HepG2 (cell line): ENCODE data around the gene COMMD10. TPM values are rescaled to one million over a fixed set of nuclear protein-coding genes. Genes with fewer than 3 reads are reported as not detected.

ENCODE experiments used
- ATAC-seq: fragments of 200-7000 bp; cut with Tn5 transposase; 3 replicates; pipeline ENCODE4 v1.9.1; 2020; ENCODE audit warnings: mild to moderate bottlenecking, moderate library complexity
- Bru-seq: library from RNA; stranded (reverse); fragments of 400-500 nt; gene quantifications from one replicate; lab custom pipeline; 2021; lab: Mats Ljungman, UMichigan
- BruChase-seq, 2 experiments: library from RNA; stranded (reverse); fragments of 400-500 nt; gene quantifications; one replicate each; lab custom pipeline; 2021; lab: Mats Ljungman, UMichigan
- BruUV-seq: library from RNA; stranded (reverse); fragments of 400-500 nt; replicated peaks from 2 replicates; lab custom pipeline; 2021; lab: Mats Ljungman, UMichigan
- CTCF ChIA-PET: fragments of 300-600 bp; formaldehyde crosslinking; extraction: SDS; loops from one replicate; lab custom pipeline; 2021; ENCODE audit warnings: low total read pairs, inconsistent platforms, low intra/inter-chr PET ratio; lab: Yijun Ruan, JAX
- POLR2A ChIA-PET: fragments of 350-600 bp; sonication (Branson Sonifier 250); formaldehyde crosslinking; loops from one replicate; lab custom pipeline; 2020; ENCODE audit warnings: antibody characterized with exemption, inconsistent platforms; lab: Yijun Ruan, JAX
- DNase-seq: peaks from one replicate; pipeline ENCODE4 v3.0.0-alpha.2; 2015; ENCODE audit warnings: low spot score
- FAIRE-seq: peaks from 3 replicates; lab custom pipeline; 2011; peaks lifted over from hg19 to GRCh38; lab: Jason Lieb, UNC
- H2AFZ ChIP-seq: one replicate; pipeline ENCODE4 v1.6.1; 2011; ENCODE audit warnings: low read length, inconsistent platforms
- H3K27ac ChIP-seq: fragments of 300-600 bp; 3 replicates; pipeline ENCODE4 v1.8.0; 2011; ENCODE audit warnings: mixed run types, mild to moderate bottlenecking, mixed read lengths, low read length, inconsistent platforms; ENCODE audit not compliant: insufficient read depth; ENCODE audit errors: extremely low read length
- H3K27me3 ChIP-seq, 2 experiments: fragments of 200-600 bp in 1 of 2; 2 replicates in 1 of 2; 3 replicates in 1 of 2; pipeline versions ENCODE4 v1.6.0 to v1.8.0; 2011; ENCODE audit warnings: low read length in 2 of 2, mild to moderate bottlenecking in 2 of 2, moderate library complexity in 2 of 2, inconsistent platforms in 1 of 2; ENCODE audit not compliant: insufficient read depth in 2 of 2, control insufficient read depth in 1 of 2
- H3K36me3 ChIP-seq, 2 experiments: fragments of 200-600 bp in 1 of 2; replicated peaks in 1 of 2; 2 replicates in 1 of 2; 3 replicates in 1 of 2; pipeline versions ENCODE4 v1.5.1 to v1.8.0; 2011; ENCODE audit warnings: low read length in 2 of 2, inconsistent platforms in 1 of 2; ENCODE audit not compliant: insufficient read depth in 2 of 2, control insufficient read depth in 1 of 2
- H3K4me1 ChIP-seq: 2 replicates; pipeline ENCODE4 v1.5.1; 2012; ENCODE audit warnings: low read length, inconsistent platforms; ENCODE audit not compliant: insufficient read depth
- H3K4me2 ChIP-seq: 2 replicates; pipeline ENCODE4 v1.6.0; 2011; ENCODE audit warnings: low read depth, low read length, inconsistent platforms
- H3K4me3 ChIP-seq, 3 experiments: fragments of 200-600 bp in 1 of 3; sonication (generic), shearing (Covaris generic) in 1 of 3; replicated peaks in 1 of 3; 2 replicates each; pipeline ENCODE4 v1.5.1; 2011 to 2016; ENCODE audit warnings: low read length in 3 of 3, inconsistent platforms in 2 of 3, low read depth in 2 of 3, mild to moderate bottlenecking in 2 of 3, control low read depth in 1 of 3, mixed read lengths in 1 of 3; ENCODE audit not compliant: insufficient read depth in 1 of 3
- H3K79me2 ChIP-seq: one replicate; pipeline ENCODE4 v1.6.1; 2011; ENCODE audit warnings: low read length, inconsistent platforms; ENCODE audit not compliant: insufficient read depth
- H3K9ac ChIP-seq: 2 replicates; pipeline ENCODE4 v1.6.0; 2011; ENCODE audit warnings: mild to moderate bottlenecking, low read depth, low read length, inconsistent platforms; ENCODE audit not compliant: insufficient read depth
- H3K9me3 ChIP-seq: 2 replicates; pipeline ENCODE4 v1.5.1; 2012; ENCODE audit warnings: mild to moderate bottlenecking, low read length
- H4K20me1 ChIP-seq: 2 replicates; pipeline ENCODE4 v1.6.0; 2011; ENCODE audit warnings: inconsistent platforms, mild to moderate bottlenecking, low read length, moderate library complexity; ENCODE audit not compliant: insufficient read depth
- AKAP8 ChIP-seq: sonication (generic); formaldehyde crosslinking; IDR thresholded peaks from 2 replicates; pipeline ENCODE4 v1.5.1; 2020; ENCODE audit warnings: mild to moderate bottlenecking, missing genetic modification reagents
- CBX5 ChIP-seq: sonication (generic); formaldehyde crosslinking; IDR thresholded peaks from 2 replicates; pipeline ENCODE4 v1.4.0; 2020; ENCODE audit warnings: missing genetic modification reagents, borderline replicate concordance
- ELF1 ChIP-seq: sonication (generic); formaldehyde crosslinking; IDR thresholded peaks from 2 replicates; pipeline ENCODE4 v1.4.0; 2020; ENCODE audit warnings: missing genetic modification reagents
- HIC2 ChIP-seq: sonication (generic); formaldehyde crosslinking; IDR thresholded peaks from 2 replicates; pipeline ENCODE4 v1.9.0; 2022; ENCODE audit warnings: low read depth, missing genetic modification reagents
- HOXA3 ChIP-seq: sonication (generic); formaldehyde crosslinking; IDR thresholded peaks from 2 replicates; pipeline ENCODE4 v1.5.0; 2020; ENCODE audit warnings: missing genetic modification reagents
- MEF2D ChIP-seq: sonication (generic); formaldehyde crosslinking; IDR thresholded peaks from 2 replicates; pipeline ENCODE4 v1.5.1; 2020; ENCODE audit warnings: mild to moderate bottlenecking, missing genetic modification reagents
- MTA3 ChIP-seq: sonication (generic); formaldehyde crosslinking; IDR thresholded peaks from 2 replicates; pipeline ENCODE4 v1.4.0; 2020; ENCODE audit warnings: missing genetic modification reagents
- MXD4 ChIP-seq: IDR thresholded peaks from 2 replicates; pipeline ENCODE4 v1.6.1; 2016; ENCODE audit warnings: mild to moderate bottlenecking, missing biosample characterization, missing genetic modification reagents
- SIX4 ChIP-seq: sonication (generic); formaldehyde crosslinking; IDR thresholded peaks from 2 replicates; pipeline ENCODE4 v1.4.0; 2020; ENCODE audit warnings: missing genetic modification reagents
- SMC3 ChIP-seq: IDR thresholded peaks from 2 replicates; pipeline ENCODE4 v1.6.1; 2011; ENCODE audit warnings: low read length, improper control_type of control experiment
- ZNF564 ChIP-seq: sonication (generic); formaldehyde crosslinking; IDR thresholded peaks from 2 replicates; pipeline ENCODE4 v1.8.1; 2023; ENCODE audit warnings: mild to moderate bottlenecking, missing genetic modification reagents
- ZNF577 ChIP-seq: sonication (generic); formaldehyde crosslinking; IDR thresholded peaks from 2 replicates; pipeline ENCODE4 v1.4.0; 2020; ENCODE audit warnings: mild to moderate bottlenecking, low read depth, missing genetic modification reagents, borderline replicate concordance
- ZNF652 ChIP-seq: IDR thresholded peaks from 2 replicates; pipeline ENCODE4 v1.6.1; 2016; ENCODE audit warnings: low read depth, borderline replicate concordance
- WGBS: methylation state at CpG from one replicate; pipeline ENCODE4 v1.1.6; 2017; ENCODE audit warnings: low lambda C conversion rate; 5-methylcytosine and 5-hydroxymethylcytosine counted together
- in situ Hi-C: cut with HindIII; loops from 2 replicates; pipeline ENCODE4 v1.10.0; 2017; ENCODE audit warnings: low pct_unique_long_range_greater_than_20kb; ENCODE audit not compliant: extremely low pct_ligation_motif_present
- intact Hi-C: fragments of 100-400 bp; cut with micrococcal nuclease; formaldehyde crosslinking; loops from one replicate; pipeline ENCODE4 v1.10.0; 2022; ENCODE audit not compliant: unreplicated experiment
- long read RNA-seq, 2 experiments: library from RNA in 1 of 2; library from polyadenylated mRNA in 1 of 2; stranded (forward) in 1 of 2; unstranded in 1 of 2; transcript quantifications; one replicate each; pipeline ENCODE4 v2.0.0, GENCODE V29; 2019 to 2022
- polyA minus RNA-seq, 3 experiments: library from RNA; depleted of rRNA, polyadenylated mRNA; stranded (reverse); fragments of >200 nt; gene quantifications; 2 replicates each; pipeline ENCODE4 v1.2.3, GENCODE V29; 2011; ENCODE audit warnings: low replicate concordance in 1 of 3
- polyA plus RNA-seq, 8 experiments: library from polyadenylated mRNA; depleted of rRNA in 3 of 8; stranded (reverse) in 7 of 8; unstranded in 1 of 8; fragments of >200 nt; fragmentation: Illumina TruSeq in 4 of 8; extraction: Trizol in 4 of 8; gene quantifications; 2 replicates each; pipeline versions ENCODE4 v1.2.1 to v1.2.3, GENCODE V29; 2011 to 2016; ENCODE audit warnings: low read depth in 4 of 8, missing spikeins in 1 of 8, mixed read lengths in 1 of 8; ENCODE audit not compliant: insufficient read depth in 1 of 8
- total RNA-seq, 5 experiments: library from RNA; depleted of rRNA; stranded (reverse); fragments of >200 nt; fragmentation: Illumina TruSeq; extraction: Trizol; gene quantifications; 2 replicates each; pipeline ENCODE4 v1.2.3, GENCODE V29; 2016; ENCODE audit warnings: low read depth in 1 of 5
- TF ChIP-seq, protein P1 (sequence below): sonication (generic); formaldehyde crosslinking; IDR thresholded peaks from 2 replicates; pipeline ENCODE4 v1.8.0; 2022; ENCODE audit warnings: missing genetic modification reagents, low read depth, mild to moderate bottlenecking, borderline replicate concordance
- TF ChIP-seq, protein P2 (sequence below): sonication (generic); formaldehyde crosslinking; IDR thresholded peaks from 2 replicates; pipeline ENCODE4 v1.4.0; 2020; ENCODE audit warnings: missing genetic modification reagents

The COMMD10 gene
- 39.3 and 45.9 TPM in 2 replicates for total RNA-seq (2016; rRNA removed; fragmentation: Illumina TruSeq; extraction: Trizol)
- 12.7 and 14.8 TPM in 2 replicates for total RNA-seq (2016; cell fraction: cytosol; rRNA removed; fragmentation: Illumina TruSeq; extraction: Trizol; ENCODE audit: low read depth)
- total RNA-seq (2016; cell fraction: insoluble cytoplasmic fraction; rRNA removed; fragmentation: Illumina TruSeq; extraction: Trizol): 36.8 and 51.4 TPM in 2 replicates
- 10.3 and 11.3 TPM in 2 replicates for total RNA-seq (2016; cell fraction: membrane; rRNA removed; fragmentation: Illumina TruSeq; extraction: Trizol)
- total RNA-seq (2016; cell fraction: nucleus; rRNA removed; fragmentation: Illumina TruSeq; extraction: Trizol): 49.1 and 53.3 TPM in 2 replicates
- 11.8 and 16.9 TPM in 2 replicates for polyA plus RNA-seq (2011; rRNA removed)
- 6.1 and 10.1 TPM in 2 replicates for polyA plus RNA-seq (2011; cell fraction: cytosol; rRNA removed)
- polyA plus RNA-seq (2011; cell fraction: nucleus; rRNA removed): 12.2 and 13.1 TPM in 2 replicates
- polyA plus RNA-seq (2012): 15.3 and 17.3 TPM in 2 replicates
- 3.1 and 3.4 TPM in 2 replicates for polyA plus RNA-seq (2016; cell fraction: cytosol; fragmentation: Illumina TruSeq; extraction: Trizol; ENCODE audit: low read depth)
- polyA plus RNA-seq (2016; cell fraction: insoluble cytoplasmic fraction; fragmentation: Illumina TruSeq; extraction: Trizol; ENCODE audit: low read depth): 42.0 and 46.1 TPM in 2 replicates
- 6.0 and 6.7 TPM in 2 replicates for polyA plus RNA-seq (2016; cell fraction: membrane; fragmentation: Illumina TruSeq; extraction: Trizol; ENCODE audit: low read depth)
- 26.7 and 29.7 TPM in 2 replicates for polyA plus RNA-seq (2016; cell fraction: nucleus; fragmentation: Illumina TruSeq; extraction: Trizol; ENCODE audit: insufficient read depth, low read depth)
- polyA minus RNA-seq (2011; rRNA and poly(A)+ RNA removed; ENCODE audit: low replicate concordance): 5.3 and 6.5 TPM in 2 replicates
- polyA minus RNA-seq (2011; cell fraction: cytosol; rRNA and poly(A)+ RNA removed): 9.5 and 10.4 TPM in 2 replicates
- polyA minus RNA-seq (2011; cell fraction: nucleus; rRNA and poly(A)+ RNA removed): 73.5 and 78.9 TPM in 2 replicates
- percentile 77 among the genes with signal in this experiment for Bru-seq, nascent RNA
- percentile 63 among the genes with signal in this experiment for BruChase-seq, experiment 1, labeled RNA remaining after a 6-hour chase
- percentile 76 among the genes with signal in this experiment for BruChase-seq, experiment 2, labeled RNA remaining after a 2-hour chase
- long read RNA-seq, experiment 1, transcript COMMD10-201 (7 exons, 1,469 nt): major isoform, 38 of 41 reads
- long read RNA-seq, experiment 1, partial matches to known transcripts: 0 of 41 reads
- long read RNA-seq, experiment 1, other reads (novel, unspliced or antisense): 3 of 41 reads
- long read RNA-seq, experiment 2, partial matches to known transcripts: 1 of 24 reads
- long read RNA-seq, experiment 2, other reads (novel, unspliced or antisense): 20 of 24 reads

DNA sequence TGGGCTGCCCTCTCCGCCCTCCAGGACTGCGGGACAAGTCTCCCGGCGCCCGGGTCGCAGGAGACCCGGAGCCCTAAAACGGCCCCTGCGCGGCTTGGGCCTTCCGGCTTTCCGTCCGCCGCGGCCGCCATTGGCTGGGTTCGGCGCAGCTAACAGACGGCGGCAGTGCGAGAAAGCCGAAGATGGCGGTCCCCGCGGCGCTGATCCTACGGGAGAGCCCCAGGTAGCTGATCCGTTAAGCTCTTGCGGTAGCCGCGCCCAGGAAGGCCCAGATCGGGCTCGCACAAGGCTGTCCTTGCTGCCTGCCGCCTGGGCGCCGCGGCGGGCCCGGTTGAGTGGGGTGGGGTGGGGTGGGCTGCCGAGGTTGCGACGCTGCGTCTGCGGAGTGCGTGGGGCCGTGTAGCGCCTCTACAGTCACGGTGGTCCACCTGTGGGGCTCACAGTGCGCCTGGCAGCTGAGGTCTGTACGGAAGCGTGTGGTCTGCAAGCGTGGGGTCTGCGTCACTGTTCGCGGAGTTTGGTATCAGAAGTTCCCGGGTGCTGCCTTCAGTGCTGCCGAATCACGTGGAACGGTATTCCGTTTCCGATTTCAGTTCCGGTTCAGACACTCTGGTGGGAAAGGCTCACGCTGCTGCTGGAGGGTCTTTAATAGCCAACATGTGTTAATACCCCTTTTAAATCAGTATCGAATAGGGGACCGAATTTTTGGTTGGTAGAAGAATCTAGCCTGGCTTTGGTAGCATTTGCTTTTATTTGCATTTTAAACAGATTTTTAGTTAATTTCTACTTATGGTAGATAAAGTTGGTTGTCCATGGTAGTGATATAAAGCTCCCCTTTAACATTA lies at the start of gene COMMD10:
Gene COMMD10, plus strand, starts transcription at position 155 of the 845 bp plus-strand sequence.
- peak within 1 kb of the TSS; percentile 95 for H3K9ac ChIP-seq
- DNase-seq (peak; percentile 78), FAIRE-seq (peak; percentile 88), ATAC-seq (peak; percentile 95)
- H3K4me1 ChIP-seq: peaks cover 47% of the 10 kb centered on the region
- H3K27ac ChIP-seq: peak within 1 kb of the TSS; percentile 89
- no peaks in the 10 kb centered on the region for H3K9me3 ChIP-seq
- H3K79me2 ChIP-seq: peaks cover 38% of the 10 kb centered on the region
- peak within 1 kb of the TSS; percentile 89 to 98 (median 98) for H3K4me3 ChIP-seq
- H3K36me3 ChIP-seq: no peaks in the 10 kb centered on the region; a peak in 3 of 5 replicates
- in situ Hi-C loops: no loop called here
- WGBS: 2% methylated on average over 22 of the region's 65 CpGs
- no peaks in the 10 kb centered on the region; a peak in 1 of 5 replicates for H3K27me3 ChIP-seq
- intact Hi-C loops: loop anchor here (5.0 kb wide), 2 partner anchors 243 to 458 kb away; partner anchors contain the start of genes AP3S1, ATG12 and TMED7
- H2AFZ ChIP-seq: peak within 1 kb of the TSS; percentile 76
- POLR2A ChIA-PET: interaction anchor here (1.0 to 1.7 kb wide), 3 partner anchors 9 to 540 kb away, joined by 3 to 7 read pairs (median 4); partner anchors contain the start of gene FEM1C
- no TSS peak for BruUV-seq
- no peaks in the 10 kb centered on the region for H4K20me1 ChIP-seq
- peak within 1 kb of the TSS; percentile 96 for H3K4me2 ChIP-seq
- CTCF ChIA-PET: no interaction called here
- TF ChIP-seq CBX5 (no peak), MXD4 (peak; percentile 83), ELF1 (CRISPR knock-in tag) (peak; percentile 63), ZNF652 (no peak), HIC2 (peak; percentile 42; the same call in 1 of the 2 replicates), HOXA3 (CRISPR knock-in tag) (peak; percentile 81), ZNF564 (CRISPR knock-in tag) (peak; percentile 73; the same call in 1 of the 2 replicates), SIX4 (CRISPR knock-in tag) (peak; percentile 95), SMC3 (no peak), MEF2D (peak; percentile 86; the same call in 1 of the 2 replicates), MTA3 (CRISPR knock-in tag) (no peak), AKAP8 (CRISPR knock-in tag) (0 out of 2 replicates have a peak, but pooled peaks have one; percentile 39), ZNF577 (CRISPR knock-in tag) (no peak)
- TF ChIP-seq, protein P1, sequence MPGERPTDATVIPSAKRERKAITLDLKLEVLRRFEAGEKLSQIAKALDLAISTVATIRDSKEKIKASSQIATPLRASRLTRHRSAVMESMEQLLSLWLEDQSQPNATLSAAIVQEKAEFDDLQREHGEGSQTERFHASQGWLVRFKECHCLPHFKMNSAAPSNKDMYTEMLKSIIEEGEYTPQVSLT: no peak
- TF ChIP-seq, protein P2, sequence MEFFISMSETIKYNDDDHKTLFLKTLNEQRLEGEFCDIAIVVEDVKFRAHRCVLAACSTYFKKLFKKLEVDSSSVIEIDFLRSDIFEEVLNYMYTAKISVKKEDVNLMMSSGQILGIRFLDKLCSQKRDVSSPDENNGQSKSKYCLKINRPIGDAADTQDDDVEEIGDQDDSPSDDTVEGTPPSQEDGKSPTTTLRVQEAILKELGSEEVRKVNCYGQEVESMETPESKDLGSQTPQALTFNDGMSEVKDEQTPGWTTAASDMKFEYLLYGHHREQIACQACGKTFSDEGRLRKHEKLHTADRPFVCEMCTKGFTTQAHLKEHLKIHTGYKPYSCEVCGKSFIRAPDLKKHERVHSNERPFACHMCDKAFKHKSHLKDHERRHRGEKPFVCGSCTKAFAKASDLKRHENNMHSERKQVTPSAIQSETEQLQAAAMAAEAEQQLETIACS (CRISPR knock-in tag): no peak
